ENCODE results near the gene TOMM7. TPM values are rescaled to one million over a fixed set of nuclear protein-coding genes. Genes with fewer than 3 reads are reported as not detected.
"Not testable (repeated sequence)": the region's sequence is repeated elsewhere in the genome, so short reads cannot be mapped to it uniquely, and the experiment has no call there.

Gene TOMM7
- total RNA-seq, 1 donor from 2014 or later = 650 TPM

DNA sequence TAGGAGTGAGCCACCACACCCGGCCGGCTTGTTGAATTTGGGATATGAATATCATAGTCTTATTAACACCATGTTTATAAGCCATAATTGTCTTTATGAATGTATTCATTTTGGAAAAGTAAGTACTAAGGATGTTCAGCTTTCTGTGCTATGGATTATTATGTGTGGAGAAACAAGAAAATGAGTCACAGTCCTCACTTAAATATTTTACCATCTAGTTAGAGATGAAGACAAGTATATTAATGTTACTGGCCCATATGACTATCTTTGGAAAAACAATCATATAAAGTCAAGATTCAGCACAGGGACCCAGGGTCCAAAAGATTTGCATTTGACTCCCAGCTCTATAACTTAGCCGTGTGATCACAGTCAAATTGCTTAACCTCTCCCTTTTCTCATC, 9.8 kb upstream of the TOMM7 start:
- ATAC-seq (no peak), DNase-seq (ENCODE audit: missing footprints) (no peak)
- intact Hi-C loops (cut with DNase I) = no loop called here

DNA sequence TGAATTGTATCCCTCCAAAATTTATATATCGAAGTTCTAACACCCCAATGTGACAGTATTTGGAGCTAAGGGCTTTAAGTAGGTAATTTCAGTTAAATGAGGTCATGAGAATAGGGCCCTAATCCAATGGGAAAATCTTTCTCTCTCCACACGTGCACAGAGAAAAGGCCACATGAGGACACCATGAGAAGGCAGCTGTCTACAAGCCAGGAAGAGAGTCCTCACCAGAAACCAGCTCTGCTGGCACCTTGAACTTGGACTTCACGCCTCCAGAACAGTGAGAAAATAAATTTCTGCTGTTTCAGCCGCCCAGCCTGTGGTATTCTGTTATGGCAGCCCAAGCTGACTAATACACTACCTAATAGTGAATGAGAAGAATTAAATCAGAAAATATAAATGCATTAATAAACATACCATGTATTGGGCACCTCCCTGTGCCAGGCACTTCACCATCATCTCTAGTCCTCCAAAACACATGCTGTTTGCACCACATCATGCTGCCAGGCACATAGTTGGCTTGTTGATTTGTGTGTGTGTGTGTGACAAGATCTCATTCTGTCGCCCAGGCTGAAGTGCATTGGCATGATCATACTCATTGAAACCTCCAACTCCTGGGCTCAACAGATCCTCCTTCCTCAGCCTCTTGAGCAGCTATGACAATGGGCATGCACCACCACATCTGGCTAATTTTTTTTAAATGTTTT, 9.1 kb upstream of the TOMM7 start:
- ATAC-seq (no peak), DNase-seq (ENCODE audit: missing footprints) (no peak)
- intact Hi-C loops (cut with DNase I) = no loop called here

DNA sequence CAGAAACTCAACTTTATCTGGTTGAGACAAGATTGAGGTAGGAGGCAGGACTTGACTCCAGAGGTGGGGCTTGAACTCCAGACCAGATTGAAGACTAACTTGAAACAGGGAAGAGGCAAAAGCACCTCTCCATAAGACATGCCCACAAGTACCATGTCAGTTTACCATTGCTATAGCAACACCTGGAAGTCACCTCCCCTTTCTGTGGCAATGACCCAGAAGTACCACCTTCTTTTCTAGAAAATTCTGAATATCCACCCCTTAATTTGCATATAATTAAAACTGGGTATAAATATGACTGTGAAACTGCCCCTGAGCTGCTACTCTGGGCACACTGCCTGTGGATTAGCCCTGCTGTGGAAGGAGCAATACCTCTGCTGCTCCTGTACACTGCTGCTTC, 4.9 kb upstream of the TOMM7 start:
- ATAC-seq (no peak), DNase-seq (ENCODE audit: missing footprints) (no peak)
- intact Hi-C loops (cut with DNase I) = no loop called here

DNA sequence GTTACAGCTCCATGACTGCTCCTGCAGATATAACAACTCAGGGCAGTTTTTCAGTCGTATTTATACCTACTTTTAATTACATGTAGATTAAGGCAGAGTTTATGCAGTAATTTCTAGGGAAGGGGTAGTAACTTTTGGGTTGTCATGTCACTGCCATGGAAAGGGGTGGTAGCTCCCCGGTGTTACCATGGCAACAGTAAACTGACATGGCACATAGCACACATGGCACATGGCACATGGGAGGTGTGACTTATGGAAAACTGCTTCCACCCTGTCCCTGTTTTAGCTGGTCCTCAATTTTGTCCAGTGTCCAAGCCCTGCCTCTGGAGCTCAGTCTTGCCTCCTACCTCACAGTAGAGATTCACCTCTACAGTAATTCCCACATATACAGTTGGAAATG, 3.9 kb upstream of the TOMM7 start:
- no peak for DNase-seq (ENCODE audit: missing footprints)
- intact Hi-C loops (cut with DNase I) = no loop called here
- ATAC-seq = no peak

DNA sequence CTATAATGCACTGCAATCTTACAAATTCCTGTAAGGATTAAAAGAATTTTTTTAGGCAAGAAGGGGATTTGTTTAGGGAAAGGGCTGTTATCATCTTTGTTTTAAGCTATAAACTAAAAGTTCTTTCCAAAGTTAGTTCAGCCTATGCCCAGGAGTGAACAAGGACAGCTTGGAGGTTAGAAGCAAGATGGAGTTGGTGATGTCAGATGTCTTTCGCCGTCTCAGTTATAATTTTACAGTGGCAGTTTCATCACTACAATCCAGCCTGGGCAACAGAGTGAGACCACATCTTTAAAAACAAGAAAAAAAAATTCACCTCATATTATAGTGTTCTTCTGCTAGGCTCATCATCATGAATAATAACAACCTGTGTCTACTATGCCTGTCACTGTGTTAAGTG, 2.1 kb upstream of the TOMM7 start:
- intact Hi-C loops (cut with DNase I) = loop anchor here (5.0 kb wide), 2 partner anchors 188 to 233 kb away; partner anchors contain the start of gene HYCC1
- DNase-seq (ENCODE audit: missing footprints) = no peak
- ATAC-seq = no peak

DNA sequence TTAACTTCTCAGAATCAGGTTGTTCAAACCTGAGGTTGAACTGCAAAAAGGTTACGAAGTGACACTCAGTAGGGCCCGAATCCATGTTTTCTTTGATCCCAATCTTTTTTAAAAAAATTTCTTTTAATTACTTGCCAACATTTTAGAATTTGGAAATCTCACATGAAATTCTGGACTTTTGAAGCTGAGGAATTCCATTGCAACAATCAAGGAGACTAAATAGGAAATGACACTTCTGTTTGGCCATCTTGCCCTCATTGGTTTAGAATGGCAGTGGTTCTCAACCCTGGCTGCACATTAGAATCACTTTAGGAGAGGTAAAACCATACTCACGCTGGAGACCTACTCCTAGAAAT, 471 bp upstream of the TOMM7 start:
- DNase-seq (ENCODE audit: missing footprints) (no peak), ATAC-seq (no peak)
- intact Hi-C loops (cut with DNase I) = loop anchor here (2.0 to 5.0 kb wide), 3 partner anchors 32 to 234 kb away; partner anchors contain the start of gene HYCC1

DNA sequence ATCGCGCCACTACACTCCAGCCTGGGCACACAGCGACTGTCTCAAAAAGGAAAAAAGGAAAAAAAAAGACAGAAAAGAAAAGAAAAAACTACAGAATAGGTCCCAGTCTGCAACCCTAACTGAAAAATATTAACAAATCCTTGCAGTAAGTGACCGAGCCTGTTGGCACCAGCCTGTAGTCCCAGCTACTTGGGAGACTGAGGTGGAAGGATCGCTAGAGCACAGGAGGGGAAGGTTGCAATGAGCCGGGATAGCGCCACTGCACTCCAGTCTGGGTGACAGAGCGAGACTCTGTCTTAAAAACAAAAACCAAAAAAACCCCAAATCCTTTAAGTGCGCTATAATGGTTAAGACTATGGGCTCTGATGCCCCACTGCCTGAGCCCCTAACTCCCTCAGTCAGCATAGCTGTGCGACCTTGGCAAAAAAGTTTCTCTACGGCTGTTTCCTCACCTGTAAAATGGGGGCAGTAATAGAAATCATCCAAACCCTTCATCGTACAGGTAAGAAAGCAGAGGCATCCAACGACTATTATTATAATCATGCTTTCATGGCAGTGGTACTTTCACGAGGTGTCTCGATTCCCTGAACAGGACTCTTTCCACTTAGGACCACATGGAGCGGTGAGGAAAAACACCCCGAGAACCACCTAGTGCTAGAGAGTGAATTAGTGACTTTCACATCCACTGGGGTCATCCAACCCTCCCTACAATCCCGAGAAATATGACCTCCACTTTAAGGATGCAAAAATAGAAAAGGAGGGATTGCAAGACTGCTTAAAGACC, 755 bp downstream of the TOMM7 start:
- intact Hi-C loops (cut with DNase I) = loop anchor here (2.0 to 5.0 kb wide), 3 partner anchors 33 to 235 kb away; partner anchors contain the start of gene HYCC1
- ATAC-seq = peak; percentile 54
- no peak for DNase-seq (ENCODE audit: missing footprints)

DNA sequence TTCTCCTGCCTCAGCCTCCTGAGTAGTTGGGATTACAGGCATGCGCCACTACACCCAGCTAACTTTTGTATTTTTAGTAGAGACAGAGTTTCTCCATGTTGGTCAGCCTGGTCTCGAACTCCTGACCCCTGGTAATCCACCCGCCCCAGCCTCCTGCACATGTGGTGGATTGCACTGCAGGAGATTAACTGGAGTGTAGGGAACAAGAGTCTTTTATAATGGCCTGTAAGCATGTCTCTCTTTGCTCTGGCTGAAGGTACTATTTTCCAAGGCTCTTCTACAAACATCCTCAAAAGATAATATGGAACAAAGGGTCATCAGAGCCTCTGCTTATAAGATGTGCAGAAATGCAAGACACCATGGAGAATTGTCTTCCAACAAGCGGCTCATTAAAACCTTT, 3.2 kb downstream of the TOMM7 start:
- ATAC-seq (no peak), DNase-seq (ENCODE audit: missing footprints) (no peak)
- intact Hi-C loops (cut with DNase I) = no loop called here

DNA sequence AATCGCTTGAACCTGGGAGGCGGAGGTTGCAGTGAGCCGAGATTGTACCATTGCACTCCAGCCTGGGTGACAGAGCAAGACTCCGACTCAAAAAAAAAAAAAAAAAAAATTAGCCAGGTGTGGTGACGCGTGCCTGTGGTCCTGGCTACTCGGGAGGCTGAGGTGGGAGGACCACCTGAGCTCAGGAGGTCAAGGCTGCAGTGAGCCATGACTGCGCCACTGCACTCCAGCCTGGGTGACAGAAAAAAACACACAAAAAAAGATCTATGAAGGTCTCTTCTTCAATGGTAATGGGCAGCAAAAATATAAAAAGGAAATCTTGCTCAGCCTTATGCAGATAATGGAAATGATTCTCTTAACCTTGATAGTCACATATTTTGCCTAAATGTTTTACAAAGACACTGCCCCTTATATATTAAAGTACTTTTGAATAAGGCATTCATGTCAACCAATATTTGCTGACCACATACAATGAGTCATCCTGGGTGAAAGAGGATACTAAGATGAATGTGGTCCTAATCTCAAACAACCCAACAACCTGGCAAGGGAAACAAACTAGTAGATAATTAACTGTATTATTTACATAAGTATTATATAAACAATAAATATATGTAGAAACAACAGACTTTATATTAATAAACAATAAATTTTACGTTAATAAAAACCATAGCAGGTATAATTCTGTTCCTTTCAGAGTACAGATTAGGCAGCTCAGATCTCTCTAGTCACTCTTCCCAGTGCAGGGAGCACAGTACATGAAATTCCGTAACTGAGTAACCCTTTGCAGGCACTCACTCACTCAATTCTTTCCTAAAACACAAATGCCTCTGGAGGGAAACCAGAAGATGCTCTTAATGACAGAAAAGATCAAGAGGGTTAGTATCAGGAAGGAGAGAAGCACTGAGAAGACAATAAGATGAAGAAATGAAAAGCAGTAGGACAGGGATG, 8.1 kb downstream of the TOMM7 start:
- DNase-seq (ENCODE audit: missing footprints) (no peak), ATAC-seq (no peak)
- intact Hi-C loops (cut with DNase I) = no loop called here

DNA sequence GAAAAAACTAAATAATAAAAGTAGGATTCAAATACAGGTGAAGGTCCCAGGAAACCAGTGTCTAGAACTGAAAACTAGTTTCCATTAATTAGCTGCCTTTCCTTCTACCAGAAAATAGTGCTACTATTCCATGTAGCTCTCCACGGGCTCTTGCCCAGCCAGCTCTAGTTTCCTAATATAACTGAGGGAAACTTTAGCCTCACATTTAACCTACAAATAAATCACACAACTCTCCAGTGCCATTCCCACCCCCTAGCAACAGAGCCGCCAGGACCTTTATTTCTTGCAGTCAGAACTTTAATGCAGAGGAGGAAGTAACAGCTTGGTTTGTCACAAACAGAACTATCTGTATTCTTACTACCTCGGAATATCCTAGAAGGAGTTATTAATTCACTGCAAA, 10.3 kb downstream of the TOMM7 start:
- no peak for DNase-seq (ENCODE audit: missing footprints)
- peak; percentile 62 for ATAC-seq
- intact Hi-C loops (cut with DNase I) = no loop called here

DNA sequence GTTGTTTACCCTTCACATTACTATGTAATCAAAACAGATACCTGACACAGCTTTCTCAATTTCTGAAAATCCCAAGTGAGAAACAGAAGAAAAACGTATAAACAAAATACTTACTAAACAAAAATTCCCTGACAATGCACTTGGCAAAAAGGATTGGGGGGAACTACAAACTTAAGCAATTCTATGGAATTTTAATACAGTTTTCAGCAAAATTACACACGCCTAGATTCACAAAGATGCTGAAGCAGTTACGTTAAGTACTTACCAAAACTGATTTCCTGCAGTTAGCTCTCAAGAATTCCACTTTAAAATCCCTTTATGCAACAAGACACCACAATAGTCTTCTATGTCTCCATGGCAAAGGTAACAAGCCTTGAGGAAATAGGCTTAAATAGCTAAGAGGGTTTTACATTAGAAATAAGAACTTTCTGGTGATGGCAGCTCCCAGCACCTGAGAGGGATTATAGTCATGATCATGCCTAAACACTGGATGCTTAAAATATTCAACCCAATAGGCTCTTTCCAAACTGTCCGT, 10.8 kb downstream of the TOMM7 start:
- no peak for ATAC-seq

DNA sequence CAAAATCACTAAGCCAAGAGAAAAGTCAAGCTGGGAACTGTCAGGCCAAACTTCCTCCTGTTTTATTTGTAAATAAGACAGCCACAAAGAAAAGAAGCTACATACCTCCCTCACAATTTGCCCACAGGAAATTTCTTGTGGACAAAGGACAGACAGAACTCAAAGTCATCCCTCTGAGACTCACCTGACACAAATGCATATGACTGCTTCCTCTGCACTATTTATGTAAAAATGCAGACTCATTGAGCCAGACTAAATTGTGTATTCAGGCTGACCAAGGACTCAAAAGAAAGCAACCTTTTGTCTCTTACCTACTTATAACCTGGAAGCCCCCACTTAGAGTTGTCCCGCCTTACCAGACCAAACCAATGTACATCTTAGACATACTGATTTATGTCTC, 11.8 kb downstream of the TOMM7 start:
- intact Hi-C loops (cut with DNase I) = no loop called here
- ATAC-seq = no peak

More for the DNA sequence above, 10.8 kb downstream of the TOMM7 start:
- no peak for DNase-seq (ENCODE audit: missing footprints)
- intact Hi-C loops (cut with DNase I) = no loop called here

DNA sequence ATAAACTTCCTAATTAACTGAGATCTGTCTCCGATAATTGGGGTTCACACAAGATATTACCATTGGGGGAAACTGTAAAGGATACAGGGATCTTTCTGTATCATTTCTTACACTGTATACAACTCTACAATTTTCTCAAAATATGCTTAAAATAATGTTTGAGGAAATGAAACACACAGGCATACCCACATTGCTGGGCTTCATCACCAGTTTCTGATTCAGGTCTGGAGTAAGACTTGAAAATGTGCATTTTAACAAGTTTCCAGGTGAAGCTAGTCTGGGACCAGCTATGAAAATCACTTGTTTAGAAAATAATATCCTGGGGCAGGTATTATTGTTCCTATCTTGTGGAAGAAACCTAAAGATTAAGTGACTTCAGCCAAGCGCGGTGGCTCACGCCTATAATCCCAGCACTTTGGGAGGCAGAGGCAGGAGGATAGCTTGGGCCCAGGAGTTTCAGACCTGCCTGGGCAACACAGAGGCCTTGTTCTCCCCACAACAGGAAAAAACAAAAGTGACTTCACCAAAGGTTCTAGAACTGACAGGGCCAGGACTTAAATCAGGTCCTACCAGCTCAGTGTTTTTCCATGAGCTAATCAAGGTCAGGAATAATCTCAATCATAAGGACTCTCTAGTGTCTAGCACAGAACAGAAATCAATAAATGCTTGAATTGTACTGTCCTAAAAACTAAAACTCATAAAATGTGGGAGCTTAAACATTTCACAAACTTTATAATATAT, 12.6 kb downstream of the TOMM7 start:
- no peak for DNase-seq (ENCODE audit: missing footprints)
- no peak for ATAC-seq
- intact Hi-C loops (cut with DNase I) = no loop called here

More for the DNA sequence above, 11.8 kb downstream of the TOMM7 start:
- no peak for DNase-seq (ENCODE audit: missing footprints)

DNA sequence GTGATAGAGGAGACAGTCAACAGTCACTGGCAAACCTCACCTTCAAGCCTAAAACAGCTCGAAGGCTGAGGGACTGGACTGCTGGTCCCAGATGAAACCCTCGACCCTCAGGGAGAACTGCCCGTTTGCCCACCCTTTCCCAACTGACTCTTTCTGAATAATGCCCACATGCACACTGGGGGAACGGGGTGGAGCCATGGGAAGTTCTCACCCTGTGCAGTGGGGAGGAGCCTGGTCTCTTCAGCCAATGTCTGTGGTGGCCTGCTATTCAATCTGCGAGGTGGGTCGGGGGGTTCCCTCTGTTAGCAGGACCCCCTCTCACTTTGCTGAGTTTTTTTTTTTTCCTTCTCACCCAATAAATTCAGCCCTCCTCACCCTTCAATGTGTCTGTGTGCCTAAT, 14.5 kb downstream of the TOMM7 start:
- ATAC-seq (no peak), DNase-seq (ENCODE audit: missing footprints) (no peak)
- intact Hi-C loops (cut with DNase I) = no loop called here

DNA sequence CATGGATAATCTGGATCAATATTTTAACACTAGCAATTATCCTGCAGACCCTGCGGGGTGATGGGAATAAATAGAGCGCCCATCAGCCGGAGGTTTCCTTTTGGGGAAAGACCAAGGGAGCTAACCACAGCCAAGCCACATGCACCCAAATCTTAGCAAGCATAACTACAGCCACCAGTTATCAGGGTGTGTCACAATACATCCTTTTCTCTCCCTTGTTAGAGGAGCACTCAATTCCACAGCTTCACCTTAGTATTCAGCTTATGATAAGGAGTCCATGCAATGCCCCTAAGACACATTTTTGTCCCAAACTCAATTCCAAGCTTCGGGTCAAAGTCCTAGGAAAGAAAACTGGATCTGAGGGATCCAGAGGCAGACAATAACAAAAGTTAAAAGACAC, 15.9 kb downstream of the TOMM7 start:
- intact Hi-C loops (cut with DNase I) = no loop called here
- ATAC-seq = no peak

DNA sequence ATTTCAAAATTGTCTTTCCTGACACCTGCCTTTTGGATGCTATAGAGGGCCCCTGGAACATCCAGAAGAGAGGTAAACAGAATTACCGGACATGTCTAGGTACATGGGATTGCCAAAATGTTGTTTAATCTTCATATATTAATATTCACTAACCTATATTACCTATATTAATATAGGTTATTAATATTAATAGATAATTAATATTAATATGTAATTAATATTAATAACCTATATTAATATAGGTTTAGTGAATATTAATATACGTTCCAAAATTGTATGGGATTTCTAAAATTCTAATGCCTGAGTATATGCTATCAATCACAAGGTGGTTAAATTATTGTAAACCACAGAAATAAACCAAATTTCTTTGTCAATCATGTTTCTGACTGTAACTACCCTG, 17.4 kb downstream of the TOMM7 start:
- no peak for DNase-seq (ENCODE audit: missing footprints)
- no peak for ATAC-seq
- intact Hi-C loops (cut with DNase I) = no loop called here

More for the DNA sequence above, 15.9 kb downstream of the TOMM7 start:
- no peak for DNase-seq (ENCODE audit: missing footprints)

DNA sequence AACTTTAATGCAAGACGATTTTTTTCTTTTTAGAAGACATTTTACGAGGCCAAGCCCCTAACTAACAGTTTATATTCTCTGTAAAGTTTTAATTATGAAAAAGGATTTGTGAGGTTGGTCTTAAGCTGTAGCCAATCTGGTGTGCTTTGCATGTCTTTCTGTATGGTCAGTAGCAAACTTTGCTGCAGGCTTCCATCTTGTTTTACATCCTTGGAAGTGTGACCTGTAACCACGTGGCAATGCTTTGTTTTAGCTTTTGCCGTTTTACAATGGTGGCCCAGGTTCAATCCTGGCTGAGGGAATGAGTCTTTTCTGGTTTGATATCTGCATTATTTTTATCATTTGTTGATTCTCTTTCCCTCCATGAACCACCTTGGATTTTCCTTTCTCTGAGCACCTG, 19.8 kb downstream of the TOMM7 start:
- intact Hi-C loops (cut with DNase I); ATAC-seq; DNase-seq (ENCODE audit: missing footprints): not testable (repeated sequence)

DNA sequence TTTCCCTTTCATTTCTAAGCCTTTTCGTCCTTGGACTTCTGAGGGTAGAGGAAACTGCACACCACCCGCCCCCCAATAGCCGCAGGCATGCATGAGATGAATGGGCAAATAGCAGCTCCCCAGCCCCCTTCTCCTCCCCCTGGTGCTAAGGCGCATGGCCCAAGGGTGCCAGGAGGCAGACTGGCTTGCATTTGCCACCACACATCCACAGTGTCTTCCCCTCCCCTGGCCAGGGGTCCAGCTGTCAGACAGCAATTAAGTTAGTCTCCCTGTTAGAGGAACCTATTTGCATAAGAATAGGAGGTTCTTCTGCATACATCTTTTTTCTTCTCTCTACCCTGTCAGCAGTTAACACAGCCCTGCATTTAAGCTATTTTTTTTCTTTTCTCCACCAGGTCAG, 20.2 kb downstream of the TOMM7 start:
- DNase-seq (ENCODE audit: missing footprints) (no peak), ATAC-seq (no peak)
- intact Hi-C loops (cut with DNase I) = no loop called here
